GM12878 (cell line): ENCODE measurements around the gene OTUB2. TPM values are rescaled to one million over a fixed set of nuclear protein-coding genes. Genes with fewer than 3 reads are reported as not detected.

Source experiments
- CREB1 ChIP-seq: IDR thresholded peaks from 2 replicates; pipeline ENCODE4 v1.6.1; 2012; ENCODE audit warnings: low read depth, mild to moderate bottlenecking, inconsistent platforms
- GATAD2B ChIP-seq: fragments of 450-650 bp; conservative IDR thresholded peaks from 2 replicates; pipeline ENCODE4 v1.6.1; 2017; ENCODE audit warnings: low read depth, mild to moderate bottlenecking, moderate library complexity
- JUND ChIP-seq: IDR thresholded peaks from 2 replicates; pipeline ENCODE4 v1.6.1; 2012; ENCODE audit warnings: low read depth, mild to moderate bottlenecking, low read length, improper control_type of control experiment, moderate library complexity
- MEF2B ChIP-seq: fragments of 450-650 bp; IDR thresholded peaks from 2 replicates; pipeline ENCODE4 v1.6.1; 2018; ENCODE audit warnings: mild to moderate bottlenecking, moderate library complexity; ENCODE audit not compliant: partially characterized antibody, poor library complexity, severe bottlenecking
- NFYB ChIP-seq: IDR thresholded peaks from 2 replicates; pipeline ENCODE4 v1.6.1; 2011; ENCODE audit warnings: low read depth, mild to moderate bottlenecking, low read length, improper control_type of control experiment, moderate library complexity; ENCODE audit not compliant: insufficient read depth
- NR2C1 ChIP-seq: fragments of 450-650 bp; IDR thresholded peaks from 2 replicates; pipeline ENCODE4 v1.6.1; 2017; ENCODE audit warnings: antibody characterized with exemption, mild to moderate bottlenecking, moderate library complexity
- YY1 ChIP-seq: IDR thresholded peaks from 2 replicates; pipeline ENCODE4 v1.6.1; 2011; ENCODE audit warnings: low read depth, mild to moderate bottlenecking, low read length
- polyA plus RNA-seq, 11 experiments: library from polyadenylated mRNA; depleted of rRNA in 4 of 11; unstranded in 6 of 11; stranded (reverse) in 5 of 11; fragments of >200 nt; fragmentation: Nextera tagmentation in 4 of 11; fragmentation: Illumina TruSeq in 1 of 11; extraction: Ambion mirVana in 4 of 11; extraction: Trizol in 1 of 11; gene quantifications; 1 replicate in 1 of 11; 2 replicates in 10 of 11; pipeline versions ENCODE4 v1.2.1 to v1.2.3, GENCODE V29; 2011 to 2016; ENCODE audit warnings: inconsistent platforms in 2 of 11, missing spikeins in 2 of 11, low read depth in 1 of 11
- total RNA-seq, 4 experiments: library from RNA; depleted of rRNA in 3 of 4; stranded (reverse); fragments of >200 nt in 3 of 4; fragmentation: Illumina TruSeq in 1 of 4; extraction: Trizol in 1 of 4; gene quantifications; 2 replicates each; pipeline versions ENCODE4 v1.2.1 to v1.2.3, GENCODE V29; 2013 to 2021
- TF ChIP-seq, protein P1 (sequence below): fragments of 450-650 bp; formaldehyde crosslinking; IDR thresholded peaks from 2 replicates; pipeline ENCODE4 v1.4.0; 2022; ENCODE audit warnings: mild to moderate bottlenecking, moderate library complexity

The OTUB2 gene
- total and polyA plus RNA-seq, 10 of the 15 experiments (the other 5 are each of a cell fraction or from before 2014, with no cell fraction given) = 0.05 to 0.82 (median 0.43) TPM

DNA sequence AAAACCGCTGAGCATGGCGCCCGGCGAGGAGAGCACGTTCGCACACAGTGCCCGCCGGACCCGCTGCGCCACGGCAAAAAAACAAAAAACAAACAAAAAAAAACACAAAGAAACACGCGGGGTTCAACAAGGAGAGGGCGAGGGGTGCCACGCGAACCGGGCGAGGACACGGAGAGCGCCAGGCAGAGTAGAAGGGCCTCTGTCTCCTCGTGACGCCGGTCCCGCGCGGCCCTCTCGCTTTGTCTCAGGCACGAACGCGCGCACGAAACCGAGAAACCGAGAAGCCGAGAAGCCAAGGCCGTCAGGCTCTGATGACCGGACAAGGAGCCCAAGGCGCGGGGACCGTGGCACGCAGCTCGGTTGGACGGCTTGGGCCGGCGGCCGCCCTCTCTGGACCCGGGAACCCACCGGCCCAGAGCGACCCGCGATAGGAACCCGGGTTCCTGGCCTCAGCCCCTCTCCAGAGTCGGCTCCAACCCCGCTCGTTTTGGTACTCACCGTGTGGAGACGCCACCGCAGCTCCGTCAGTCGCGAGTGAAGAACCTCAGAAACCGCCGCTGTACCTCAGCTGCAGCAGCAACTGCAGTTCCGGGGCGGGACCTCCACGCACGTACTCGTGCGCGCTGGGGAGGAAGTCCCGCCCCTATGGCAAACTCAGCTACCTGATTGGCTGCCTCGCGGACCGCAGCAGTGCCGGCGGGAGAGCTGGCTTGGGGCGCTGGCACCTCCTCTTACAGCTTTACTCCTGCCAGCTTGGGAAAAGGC is 54.7 kb downstream of the OTUB2 start, which contains the start of the genes DDX24 and IFI27L1 (continued):
- TF ChIP-seq, protein P1, sequence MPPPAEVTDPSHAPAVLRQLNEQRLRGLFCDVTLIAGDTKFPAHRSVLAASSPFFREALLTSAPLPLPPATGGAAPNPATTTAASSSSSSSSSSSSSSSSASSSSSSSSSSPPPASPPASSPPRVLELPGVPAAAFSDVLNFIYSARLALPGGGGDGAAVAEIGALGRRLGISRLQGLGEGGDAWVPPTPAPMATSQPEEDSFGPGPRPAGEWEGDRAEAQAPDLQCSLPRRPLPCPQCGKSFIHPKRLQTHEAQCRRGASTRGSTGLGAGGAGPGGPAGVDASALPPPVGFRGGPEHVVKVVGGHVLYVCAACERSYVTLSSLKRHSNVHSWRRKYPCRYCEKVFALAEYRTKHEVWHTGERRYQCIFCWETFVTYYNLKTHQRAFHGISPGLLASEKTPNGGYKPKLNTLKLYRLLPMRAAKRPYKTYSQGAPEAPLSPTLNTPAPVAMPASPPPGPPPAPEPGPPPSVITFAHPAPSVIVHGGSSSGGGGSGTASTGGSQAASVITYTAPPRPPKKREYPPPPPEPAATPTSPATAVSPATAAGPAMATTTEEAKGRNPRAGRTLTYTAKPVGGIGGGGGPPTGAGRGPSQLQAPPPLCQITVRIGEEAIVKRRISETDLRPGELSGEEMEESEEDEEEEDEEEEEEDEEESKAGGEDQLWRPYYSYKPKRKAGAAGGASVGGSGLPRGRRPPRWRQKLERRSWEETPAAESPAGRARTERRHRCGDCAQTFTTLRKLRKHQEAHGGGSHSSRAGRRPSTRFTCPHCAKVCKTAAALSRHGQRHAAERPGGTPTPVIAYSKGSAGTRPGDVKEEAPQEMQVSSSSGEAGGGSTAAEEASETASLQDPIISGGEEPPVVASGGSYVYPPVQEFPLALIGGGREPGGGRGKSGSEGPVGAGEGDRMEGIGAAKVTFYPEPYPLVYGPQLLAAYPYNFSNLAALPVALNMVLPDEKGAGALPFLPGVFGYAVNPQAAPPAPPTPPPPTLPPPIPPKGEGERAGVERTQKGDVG (CRISPR knock-in tag) = no peak
- TF ChIP-seq NR2C1 = peak; percentile 83
- TF ChIP-seq YY1 = peak; percentile 86
- TF ChIP-seq CREB1 = peak; percentile 73; the same call in 1 of the 2 replicates
- TF ChIP-seq NFYB = peak; percentile 88
- no peak for TF ChIP-seq JUND
- peak; percentile 68; the same call in 1 of the 2 replicates for TF ChIP-seq GATAD2B
- peak; percentile 35 for TF ChIP-seq MEF2B
